NCI-H1092 (cell line): ENCODE measurements around the gene ATF3.
A peak's percentile ranks its signal among the peaks of the same experiment; 100 is the strongest.
"Not testable (repeated sequence)": the region's sequence is repeated elsewhere in the genome, so short reads cannot be mapped to it uniquely, and the experiment has no call there.

Experiments used
- DNase-seq: peaks from one replicate; lab custom pipeline; 2025; lab: John Stamatoyannopoulos, UW

ATF3 gene

DNA sequence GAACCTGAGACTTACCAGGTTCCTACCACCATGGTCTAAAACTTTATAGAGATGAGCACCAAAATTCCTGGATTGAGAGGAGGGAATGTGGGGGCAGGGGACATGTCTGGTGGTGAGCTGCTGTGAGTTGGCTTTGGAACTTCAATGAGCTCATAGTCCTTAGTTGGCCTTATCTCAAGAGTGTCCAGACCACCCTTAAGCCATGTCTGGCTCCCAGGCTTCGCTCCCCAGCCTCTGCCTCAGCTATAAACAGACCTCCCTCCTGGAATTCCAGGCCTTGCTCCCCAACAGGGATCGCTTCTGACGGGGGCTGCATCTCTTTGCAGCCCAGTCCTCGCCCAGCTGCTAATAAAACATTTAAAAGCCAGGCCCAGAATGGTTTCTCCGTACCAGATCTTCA is 19.5 kb downstream of the ATF3 start:
- no peak for DNase-seq

DNA sequence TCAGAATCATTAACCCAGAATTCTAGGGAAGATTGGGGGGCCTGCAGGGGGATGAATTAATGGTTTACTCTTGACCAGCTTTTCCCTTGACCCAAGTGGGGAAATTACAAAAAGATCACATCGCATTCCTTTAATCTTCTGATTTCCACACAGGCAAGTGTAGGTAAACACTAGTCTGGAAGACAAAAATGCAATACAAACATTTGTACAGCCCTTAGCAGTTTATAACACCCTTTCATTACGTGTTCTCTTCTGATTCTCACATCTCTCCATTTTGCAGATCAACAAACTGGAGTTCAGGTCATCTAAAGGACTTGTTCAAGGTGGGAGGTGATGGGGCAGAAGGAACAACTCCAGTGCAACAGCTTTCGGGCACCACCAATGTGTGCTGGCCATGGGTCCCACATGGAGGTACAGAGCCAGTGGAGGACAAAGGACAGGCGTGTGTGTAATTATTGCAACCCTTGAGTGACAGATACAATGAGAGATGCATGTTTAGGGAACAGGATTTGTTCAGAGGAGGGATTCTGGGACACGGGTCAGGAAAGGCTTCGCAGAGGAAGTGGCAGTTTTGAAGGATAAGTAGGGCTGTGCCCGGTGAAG is 20.4 kb downstream of the ATF3 start:
- no peak for DNase-seq

DNA sequence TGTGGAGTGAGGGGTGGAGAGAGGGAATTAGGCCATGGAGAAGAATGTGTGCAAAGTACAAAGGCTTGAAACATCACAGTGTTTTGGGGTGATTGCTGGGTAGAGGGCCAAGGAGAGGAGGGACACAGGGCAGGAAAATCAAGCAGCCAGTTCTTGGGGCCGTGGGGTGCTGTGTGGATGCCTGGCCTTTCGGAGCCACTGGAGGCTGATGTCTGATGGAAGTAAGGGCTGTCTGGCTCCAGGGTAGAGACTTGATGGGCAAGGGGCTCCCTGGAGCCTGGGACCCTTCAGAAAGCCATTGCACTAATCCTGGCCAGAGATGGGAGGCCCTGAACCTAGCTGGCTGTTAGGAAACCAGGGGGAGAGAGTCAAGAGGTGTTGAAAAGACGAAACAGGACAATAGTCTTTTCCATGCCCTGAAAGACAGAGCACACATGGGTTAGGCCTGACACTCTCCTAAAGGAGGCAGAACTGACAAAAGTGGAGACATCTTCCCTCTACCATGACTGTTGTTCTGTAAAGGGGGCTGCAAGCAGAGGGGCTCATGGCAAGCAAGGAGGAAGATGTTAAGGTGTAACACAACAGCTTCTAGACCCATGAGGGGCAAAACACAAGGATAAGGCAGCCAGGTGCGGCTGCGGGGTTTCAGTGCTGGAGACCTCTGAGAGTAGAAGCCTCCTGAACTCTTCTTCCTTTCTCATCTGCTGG is 21.0 kb downstream of the ATF3 start:
- no peak for DNase-seq

DNA sequence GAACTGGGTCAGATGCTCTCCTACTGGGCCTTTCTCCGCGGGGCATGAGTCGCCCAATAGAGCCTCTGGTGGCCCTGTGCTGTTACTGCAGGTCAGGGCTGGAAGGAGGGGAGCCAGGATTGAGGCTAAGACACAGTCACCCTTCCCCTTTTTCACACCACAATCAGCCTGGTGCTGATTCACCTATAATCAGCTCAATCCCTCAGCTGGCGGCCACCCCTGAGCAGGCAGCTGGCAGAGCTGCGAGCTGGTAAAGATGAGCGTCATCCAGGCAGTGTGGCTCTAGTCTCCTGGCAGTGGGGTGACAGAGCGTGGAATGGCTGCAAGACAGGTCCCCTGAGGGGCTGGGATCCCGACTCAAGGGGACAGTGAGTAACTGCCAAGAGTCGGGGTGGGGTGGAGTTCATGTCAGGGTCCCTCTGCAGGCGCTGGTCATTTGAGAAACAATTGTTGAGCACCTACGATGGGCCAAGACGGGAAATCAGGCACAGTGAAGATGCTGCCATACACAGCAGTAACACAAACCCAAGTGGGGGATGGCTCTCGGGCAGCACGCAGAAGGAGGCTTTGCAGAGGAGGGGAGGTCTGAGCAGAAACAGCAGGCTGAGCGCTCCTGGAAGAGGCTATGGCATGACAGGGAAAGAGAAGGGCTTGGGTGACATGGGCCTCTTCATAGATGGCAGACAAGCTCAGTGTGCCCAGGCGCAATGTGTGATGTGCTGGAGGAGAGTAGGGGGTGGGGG is 21.8 kb downstream of the ATF3 start:
- peak; percentile 36 for DNase-seq

DNA sequence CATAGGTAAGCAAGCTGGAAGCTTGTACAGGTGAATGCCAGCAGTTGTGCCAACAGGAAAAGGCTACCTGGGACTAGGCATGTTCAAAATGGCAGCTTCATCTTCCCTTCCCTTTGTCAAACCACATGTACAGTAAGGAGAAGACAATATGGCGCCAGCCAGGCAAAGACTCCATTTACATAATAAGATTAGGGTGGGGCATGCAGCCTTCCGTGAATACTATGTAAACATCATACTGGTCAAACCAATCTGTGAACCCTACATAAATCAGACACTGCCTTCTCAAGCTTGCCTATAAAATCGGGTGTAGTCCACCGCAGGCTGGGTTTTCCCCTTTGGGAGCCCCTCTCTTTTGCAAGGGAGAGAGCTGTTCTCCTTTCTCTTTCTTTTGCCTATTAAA is 24.6 kb downstream of the ATF3 start:
- no peak for DNase-seq

DNA sequence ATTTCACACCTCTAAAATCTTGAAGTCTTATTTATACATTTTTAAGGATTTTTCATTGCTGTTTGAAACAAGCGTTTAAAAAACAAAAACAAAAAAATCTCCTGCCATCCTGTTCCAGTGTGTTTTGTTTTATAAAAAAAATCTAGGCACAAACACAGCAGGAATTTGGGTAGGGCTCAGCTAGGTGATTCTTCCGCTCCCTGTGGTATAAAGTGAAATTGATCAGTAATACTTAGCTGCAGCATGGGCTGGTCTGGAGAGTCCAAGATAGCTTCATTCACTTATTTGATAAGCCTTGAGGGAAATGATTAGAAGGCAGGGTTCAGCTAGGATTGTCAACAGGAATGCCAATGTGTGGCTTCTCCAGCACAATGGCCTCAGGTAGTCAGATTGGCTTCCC is 25.7 kb downstream of the ATF3 start:
- no peak for DNase-seq

DNA sequence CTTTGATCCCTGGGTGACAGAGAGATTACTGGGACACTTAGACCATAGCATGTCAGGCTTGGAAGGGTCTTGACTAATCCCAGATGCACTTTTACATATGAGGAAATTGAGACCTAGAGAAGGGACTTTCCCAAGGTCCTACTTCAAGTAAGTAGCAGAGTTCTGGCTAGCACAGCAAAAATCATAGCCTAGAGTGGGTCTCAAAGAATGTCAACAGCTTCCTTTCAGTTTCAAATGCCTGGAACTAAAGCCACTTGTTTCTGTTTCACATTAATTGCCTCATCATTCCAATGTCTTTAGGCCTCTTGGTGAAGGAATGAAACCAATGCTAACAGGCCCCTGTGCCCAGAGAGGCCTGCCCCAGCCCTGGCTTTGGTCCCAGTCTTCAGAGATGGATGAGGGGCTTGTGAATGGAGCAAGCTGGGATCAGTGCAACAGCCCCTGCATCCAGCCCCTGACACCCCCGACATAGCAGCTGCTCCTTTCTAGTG is 26.6 kb downstream of the ATF3 start:
- no peak for DNase-seq

DNA sequence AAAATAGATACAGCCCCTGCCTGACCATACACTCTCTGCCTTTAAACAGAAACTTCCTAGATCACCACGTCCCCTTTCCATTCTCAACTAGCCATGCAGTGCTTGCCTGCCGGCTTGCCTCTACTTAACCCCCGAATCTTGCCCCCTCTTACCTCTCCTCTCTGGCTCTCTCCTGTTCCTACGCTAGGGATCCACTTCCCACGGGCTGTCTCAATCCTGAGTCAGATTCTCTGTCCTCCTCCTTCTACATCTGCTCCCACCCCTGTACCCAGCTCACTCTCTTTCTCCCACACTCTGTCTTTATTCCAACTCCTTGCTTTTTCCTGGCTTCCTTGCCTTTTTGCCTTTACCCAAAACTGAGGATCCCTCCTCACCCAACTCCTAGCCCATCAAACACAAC is 29.3 kb downstream of the ATF3 start:
- DNase-seq = no peak

DNA sequence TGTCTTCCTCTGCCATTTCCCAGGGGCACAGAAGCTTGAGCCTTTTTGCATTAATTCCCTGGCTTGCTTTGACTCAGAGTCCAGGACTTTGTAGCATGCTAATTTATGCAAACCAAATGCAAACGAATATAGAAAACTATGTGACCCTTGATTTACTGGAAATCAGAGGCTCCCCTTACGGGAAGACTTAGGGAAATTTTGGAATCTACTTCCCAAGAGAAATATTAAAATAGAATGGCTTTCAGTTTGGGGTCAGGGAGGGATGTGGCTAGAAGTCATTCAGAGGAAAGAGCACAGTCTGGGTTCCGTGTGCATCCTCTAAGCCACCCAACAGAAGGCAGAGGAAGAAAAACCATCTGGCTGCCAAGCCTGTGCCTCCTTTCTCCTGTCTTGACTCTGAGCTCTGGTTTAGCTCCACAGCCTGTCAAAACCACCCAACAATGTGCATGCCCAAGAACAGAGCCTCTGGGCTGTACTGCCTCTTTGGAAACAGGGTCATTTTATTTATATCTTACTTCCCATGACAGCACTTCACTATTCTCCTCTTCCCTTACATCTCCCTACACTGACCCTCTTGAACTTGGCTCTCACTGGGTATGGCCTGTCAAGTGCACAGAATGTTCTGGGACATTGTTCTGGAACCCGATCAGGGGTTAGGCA is 30.1 kb downstream of the ATF3 start:
- no peak for DNase-seq

DNA sequence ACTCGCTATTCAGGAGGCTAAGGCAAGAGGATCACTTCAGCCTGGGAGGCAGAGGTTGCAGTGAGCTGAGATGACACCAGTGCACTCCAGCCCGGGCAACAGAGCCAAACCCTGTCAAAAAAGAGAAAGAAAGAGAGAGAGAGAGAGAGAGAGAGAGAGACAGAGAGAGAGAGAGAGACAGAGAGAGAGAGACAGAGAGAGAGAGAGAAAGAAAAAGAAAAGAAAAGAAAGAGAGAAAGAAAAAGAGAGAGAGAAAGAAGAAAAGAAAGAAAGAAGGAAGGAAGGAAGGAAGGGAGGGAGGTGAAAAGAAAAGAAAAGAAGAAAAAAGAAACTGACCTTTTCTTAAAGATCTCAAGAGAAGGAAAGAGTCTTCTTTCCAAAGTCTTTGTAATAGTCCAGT is 31.0 kb downstream of the ATF3 start:
- not testable (repeated sequence) for DNase-seq

DNA sequence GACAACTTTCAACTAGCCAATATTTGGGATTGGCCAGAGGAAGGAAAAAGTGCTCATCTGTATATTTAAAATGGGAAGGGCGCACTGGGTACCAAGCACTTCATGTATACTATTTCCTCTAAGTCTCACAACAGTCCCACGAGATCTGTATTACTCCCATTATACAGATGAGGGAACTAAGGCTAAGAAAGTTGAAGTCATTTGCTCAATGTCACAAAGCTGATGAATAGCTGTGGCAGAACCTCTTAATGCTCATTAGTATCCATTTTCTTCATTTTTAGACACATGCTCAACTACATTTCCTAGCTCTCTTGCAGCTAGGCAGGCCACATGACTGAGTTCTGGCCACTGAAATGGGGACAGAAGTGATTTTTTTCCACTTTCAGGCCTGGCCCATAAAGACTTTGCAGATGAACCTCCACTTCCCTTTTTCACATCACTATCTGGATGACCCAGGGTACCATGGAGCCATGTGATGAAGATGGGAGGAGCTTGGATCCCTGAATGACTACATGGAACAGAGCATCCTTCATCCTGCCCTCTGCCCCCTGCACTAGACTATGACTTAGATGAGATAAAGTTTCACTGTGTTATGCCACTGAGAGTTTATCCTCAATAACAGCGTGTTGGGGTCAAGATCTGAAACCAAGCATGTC is 31.8 kb downstream of the ATF3 start:
- no peak for DNase-seq

DNA sequence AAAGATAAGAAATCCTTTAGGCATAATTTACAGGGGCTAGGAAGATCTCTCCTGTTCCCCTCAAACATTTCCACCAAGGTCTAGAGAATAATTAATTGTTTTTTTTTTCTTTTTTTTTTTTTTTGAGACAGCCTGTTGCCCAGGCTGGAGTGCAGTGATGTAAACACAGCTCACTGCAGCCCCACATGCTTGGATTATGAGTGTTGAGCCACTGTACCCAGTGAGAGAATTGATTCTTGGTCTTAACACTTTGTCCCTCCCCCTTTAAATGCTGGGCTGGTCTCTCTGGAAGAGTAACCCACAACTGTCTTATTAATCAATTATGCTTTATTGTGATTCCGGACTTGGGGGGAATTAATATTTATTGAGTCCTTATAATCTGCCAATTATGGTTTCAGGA is 33.4 kb downstream of the ATF3 start:
- no peak for DNase-seq

DNA sequence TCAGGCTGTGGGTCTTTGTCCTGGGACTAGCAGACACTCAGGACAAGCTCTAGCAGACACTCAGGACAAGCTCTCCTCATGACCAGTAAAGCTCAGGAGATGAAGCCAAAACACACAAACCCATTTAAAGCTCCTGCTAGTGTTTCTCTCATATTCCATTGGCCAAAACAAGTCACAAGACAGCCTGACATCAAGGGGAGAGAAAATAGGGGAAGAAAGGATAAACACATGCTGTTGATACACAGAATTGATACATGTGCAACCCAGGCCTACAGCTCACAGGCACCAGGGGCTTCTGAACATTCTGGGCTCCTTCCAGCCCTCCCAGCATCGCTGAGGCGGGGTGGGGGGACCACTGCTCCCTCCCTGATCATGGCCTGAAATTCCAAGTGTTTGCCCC is 35.3 kb downstream of the ATF3 start:
- no peak for DNase-seq

DNA sequence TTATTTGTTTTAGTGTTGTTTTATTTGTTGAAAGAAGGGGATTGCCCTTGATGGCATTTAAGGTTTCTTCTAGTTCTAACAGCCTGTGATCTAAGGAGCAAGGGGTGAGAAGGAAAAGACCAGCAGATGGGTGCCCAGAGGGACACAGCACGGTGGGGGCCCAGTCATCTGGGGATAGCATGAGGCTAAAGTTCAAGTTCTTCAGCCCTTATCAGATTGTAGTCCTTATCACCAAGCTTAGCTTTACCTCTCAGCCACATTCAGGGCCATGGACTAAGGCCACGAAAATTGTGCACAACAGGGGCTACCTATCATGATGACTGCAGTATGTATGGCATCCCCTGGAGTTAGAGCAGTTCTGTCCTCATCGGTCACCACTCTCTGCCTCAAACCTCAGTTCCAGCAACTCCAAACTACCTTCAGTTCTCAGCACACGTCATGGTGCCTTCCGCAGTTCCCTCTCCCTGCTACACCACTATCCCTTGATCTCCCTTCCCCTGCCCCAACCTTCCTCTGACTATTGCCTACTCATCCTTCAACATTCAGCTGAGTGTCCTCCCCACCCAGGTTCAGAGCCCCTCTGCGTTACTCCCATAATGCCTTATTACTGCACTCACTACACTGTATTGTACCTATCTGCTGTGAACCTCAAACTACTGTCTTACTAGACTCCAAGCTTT is 36.4 kb downstream of the ATF3 start:
- no peak for DNase-seq

DNA sequence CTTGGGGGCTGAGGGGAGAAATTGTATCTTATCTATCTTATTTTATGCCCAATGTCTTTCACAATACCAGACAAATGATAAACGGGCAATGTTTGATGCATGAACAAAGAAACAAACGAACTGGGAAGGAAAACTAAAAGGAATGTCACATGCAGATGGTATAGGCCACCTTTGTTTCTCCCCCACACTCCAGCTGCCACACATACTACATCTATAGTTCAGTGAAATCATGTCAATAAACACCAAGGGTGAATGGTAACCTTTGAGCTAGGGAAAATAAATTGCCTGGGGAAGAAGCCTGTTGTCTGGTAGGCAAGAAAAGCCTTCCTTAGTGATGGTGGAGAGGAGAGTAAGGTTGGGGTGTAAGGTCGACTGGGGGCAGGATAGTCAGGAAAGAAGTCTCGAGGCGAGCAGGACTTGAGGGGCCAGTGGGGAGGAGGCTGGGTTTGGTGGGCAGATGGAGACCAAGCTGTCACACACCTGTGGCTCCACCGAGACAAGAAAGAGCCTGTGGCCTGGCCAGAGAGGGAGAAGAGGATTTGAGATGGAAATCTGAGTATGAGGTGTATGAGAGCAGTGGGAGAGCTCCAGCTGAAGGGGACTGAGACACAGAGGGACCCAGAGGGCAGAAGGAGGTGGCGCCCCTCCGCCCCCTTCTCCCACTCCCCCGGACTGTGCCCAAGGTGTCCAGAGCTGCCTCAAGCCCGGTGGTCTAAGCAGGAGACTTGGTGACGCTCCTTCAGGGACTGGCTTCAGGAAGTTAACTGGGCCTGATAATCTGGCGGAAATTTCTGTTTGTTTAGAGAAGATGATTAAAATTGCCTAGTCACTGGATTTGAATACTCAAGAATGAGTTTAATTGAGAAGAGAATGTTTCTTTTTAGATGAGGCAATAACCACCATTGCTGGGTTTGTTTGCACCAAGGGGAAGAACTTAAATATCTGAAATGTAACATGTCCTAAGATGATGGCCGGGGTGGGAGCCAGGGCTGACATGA is 37.3 kb downstream of the ATF3 start:
- DNase-seq = no peak

DNA sequence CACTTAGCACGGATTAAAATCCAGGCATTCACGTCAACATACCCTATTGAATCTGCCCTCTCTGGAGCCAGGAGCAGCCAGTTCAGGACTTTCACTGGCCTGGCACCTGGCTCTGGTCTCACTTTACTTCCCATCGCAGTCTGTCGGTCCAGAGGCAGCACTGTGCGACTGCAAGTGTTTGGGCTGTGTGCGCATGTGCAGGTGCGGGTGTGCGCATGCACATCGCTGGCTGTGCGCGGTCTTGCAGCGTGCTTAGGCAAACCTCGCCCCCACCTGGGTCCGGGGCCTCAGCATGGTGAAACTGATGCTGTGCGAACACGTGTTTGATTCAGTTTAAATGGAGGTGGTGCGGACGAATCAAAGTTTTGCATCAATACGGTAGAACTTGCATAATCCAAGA is 38.0 kb downstream of the ATF3 start:
- no peak for DNase-seq

DNA sequence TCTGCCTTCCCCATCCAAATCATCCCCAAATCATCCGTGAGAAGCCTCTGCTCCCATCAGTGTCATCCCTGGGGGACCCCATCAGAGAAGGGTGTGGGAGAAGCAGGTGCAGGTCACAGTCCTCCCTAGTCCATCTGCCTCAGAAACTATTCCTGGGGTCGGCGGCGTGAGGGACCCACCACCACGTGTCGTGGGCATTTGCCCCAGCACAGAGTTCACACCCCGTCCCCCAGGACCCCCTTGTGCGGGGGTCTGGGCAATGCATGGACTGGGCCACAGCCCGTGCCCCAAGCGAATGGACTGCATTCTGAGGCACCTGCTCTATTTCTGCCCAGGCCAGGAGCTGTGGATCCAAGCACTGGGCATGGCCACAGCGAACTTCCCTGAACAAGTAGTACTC is 38.4 kb downstream of the ATF3 start:
- DNase-seq = no peak

DNA sequence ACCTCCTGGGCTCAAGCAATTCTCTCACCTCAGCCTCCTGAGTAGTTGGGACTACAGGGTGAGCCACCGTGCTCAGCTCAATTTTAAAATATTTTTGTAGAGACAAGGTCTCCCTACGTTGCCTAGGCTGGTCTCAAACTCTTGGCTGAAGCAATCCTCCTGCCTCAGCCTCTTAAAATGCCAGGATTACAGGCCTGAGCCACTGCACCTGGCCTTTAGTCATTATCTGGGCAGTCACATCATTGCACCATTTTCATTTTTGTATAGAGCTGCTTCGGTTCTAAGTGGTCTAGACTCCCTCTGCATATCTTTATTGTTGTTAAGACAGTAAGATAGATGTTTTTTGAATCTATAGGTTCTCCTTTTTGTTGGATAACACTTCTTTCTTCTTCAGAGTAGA is 39.9 kb downstream of the ATF3 start:
- no peak for DNase-seq

DNA sequence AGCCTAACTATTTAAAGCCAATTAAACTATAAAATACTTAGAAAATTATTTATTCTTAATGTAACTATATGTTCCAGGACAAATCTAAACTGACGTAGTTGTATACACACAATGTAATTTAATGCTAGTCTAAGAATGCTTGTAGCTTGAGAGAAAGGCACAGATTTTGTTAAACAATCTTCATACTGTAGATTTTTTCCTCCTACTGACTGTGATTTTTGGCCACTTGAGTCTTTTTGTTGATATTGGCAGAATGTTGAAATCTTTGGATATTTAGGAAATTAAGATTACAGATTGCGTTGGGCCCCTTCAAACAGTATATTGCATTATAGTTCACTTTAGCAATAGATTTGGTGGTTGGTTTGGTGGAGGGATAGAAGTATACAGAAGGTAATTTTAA is 40.5 kb downstream of the ATF3 start:
- DNase-seq = no peak

DNA sequence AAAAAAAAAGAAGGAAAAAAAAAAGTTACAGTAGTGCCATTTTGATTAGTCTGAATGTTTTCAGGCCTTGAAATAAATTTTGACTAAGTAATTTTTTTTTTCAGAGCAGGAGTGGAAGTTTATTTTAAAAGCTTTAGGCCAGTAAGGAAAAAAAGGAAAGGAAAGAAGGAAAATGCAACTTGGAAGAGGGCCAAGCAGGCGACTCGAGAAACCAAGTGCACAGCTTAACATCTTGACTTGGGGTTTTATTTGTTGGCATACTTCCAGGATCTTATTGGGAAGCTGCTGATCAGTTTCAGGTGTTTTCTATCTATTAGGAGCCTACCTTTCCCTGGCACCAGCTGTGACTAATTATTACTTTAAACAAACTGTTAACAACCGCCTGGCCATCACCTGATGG is 41.7 kb downstream of the ATF3 start:
- no peak for DNase-seq
